Measurements from ENCODE around the gene PPP2R5A. TPM values are rescaled to one million over a fixed set of nuclear protein-coding genes. Genes with fewer than 3 reads are reported as not detected.

Gene PPP2R5A
- total RNA-seq, 1 donor from 2014 or later: 13.0 TPM

GRCh38 chr1:212397171-212397570 lies 112.0 kb downstream of the PPP2R5A start:
- DNase-seq (ENCODE audit: low read depth, low spot score): no peak
- Mint-ChIP-seq H3K27ac (ENCODE audit: unreplicated experiment) (no peak overlapping the region), H3K9me3 (peaks cover 11% of the 10 kb centered on the region), H3K27me3 (ENCODE audit: low read depth) (no peaks in the 10 kb centered on the region), H3K4me3 (no peak overlapping the region), H3K36me3 (ENCODE audit: low read depth) (peaks cover 54% of the 10 kb centered on the region), H3K4me1 (no peaks in the 10 kb centered on the region)
- no peak for TF ChIP-seq CTCF (conservative IDR thresholded peaks at IDR 0.05)

GRCh38 chr1:212401042-212401441 lies 115.8 kb downstream of the PPP2R5A start:
- Mint-ChIP-seq H3K4me1 (no peaks in the 10 kb centered on the region), H3K27ac (ENCODE audit: unreplicated experiment) (no peak overlapping the region), H3K36me3 (ENCODE audit: low read depth) (peaks cover 57% of the 10 kb centered on the region), H3K9me3 (peaks cover 9% of the 10 kb centered on the region), H3K4me3 (no peak overlapping the region), H3K27me3 (ENCODE audit: low read depth) (no peaks in the 10 kb centered on the region)
- no peak for DNase-seq (ENCODE audit: low read depth, low spot score)
- TF ChIP-seq CTCF (conservative IDR thresholded peaks at IDR 0.05): no peak

- no peak overlapping the region for H3K4me3 Mint-ChIP-seq
- H3K27ac Mint-ChIP-seq (ENCODE audit: unreplicated experiment): no peak overlapping the region
- peaks cover 4% of the 10 kb centered on the region for H3K9me3 Mint-ChIP-seq
- DNase-seq (ENCODE audit: low read depth, low spot score): no peak
- peaks cover 50% of the 10 kb centered on the region for H3K36me3 Mint-ChIP-seq (ENCODE audit: low read depth)
- TF ChIP-seq CTCF (conservative IDR thresholded peaks at IDR 0.05): no peak
- H3K4me1 Mint-ChIP-seq: no peaks in the 10 kb centered on the region
- no peaks in the 10 kb centered on the region for H3K27me3 Mint-ChIP-seq (ENCODE audit: low read depth)
These were observed 116.8 kb downstream of the PPP2R5A start for GRCh38 chr1:212401838-212402582.

- no peak overlapping the region for H3K27ac Mint-ChIP-seq (ENCODE audit: unreplicated experiment)
- no peaks in the 10 kb centered on the region for H3K4me1 Mint-ChIP-seq
- no peak for TF ChIP-seq CTCF (conservative IDR thresholded peaks at IDR 0.05)
- no peak for DNase-seq (ENCODE audit: low read depth, low spot score)
- no peaks in the 10 kb centered on the region for H3K27me3 Mint-ChIP-seq (ENCODE audit: low read depth)
- no peak overlapping the region for H3K4me3 Mint-ChIP-seq
- H3K9me3 Mint-ChIP-seq: peaks cover 2% of the 10 kb centered on the region
- peaks cover 46% of the 10 kb centered on the region for H3K36me3 Mint-ChIP-seq (ENCODE audit: low read depth)
These were observed 117.6 kb downstream of the PPP2R5A start for GRCh38 chr1:212402666-212403321.

- no peak for TF ChIP-seq CTCF (conservative IDR thresholded peaks at IDR 0.05)
- H3K36me3 Mint-ChIP-seq (ENCODE audit: low read depth): peaks cover 34% of the 10 kb centered on the region
- no peaks in the 10 kb centered on the region for H3K9me3 Mint-ChIP-seq
- no peak overlapping the region for H3K27ac Mint-ChIP-seq (ENCODE audit: unreplicated experiment)
- no peak for DNase-seq (ENCODE audit: low read depth, low spot score)
- H3K4me3 Mint-ChIP-seq: peak overlapping the region; percentile 12
- peaks cover 19% of the 10 kb centered on the region for H3K4me1 Mint-ChIP-seq
- no peaks in the 10 kb centered on the region for H3K27me3 Mint-ChIP-seq (ENCODE audit: low read depth)
These were observed 125.1 kb downstream of the PPP2R5A start for GRCh38 chr1:212410231-212410820.

Other genes starting within 250 kb of the PPP2R5A start
- 30.2 and 36.6 TPM in 2 replicates for gene INTS7, start 249.9 kb upstream of the PPP2R5A start, total RNA-seq
- 73.3 and 82.4 TPM in 2 replicates for gene DTL, start 249.7 kb upstream of the PPP2R5A start, total RNA-seq
- 27.2 and 28.3 TPM in 2 replicates for gene PACC1, start 129.5 kb downstream of the PPP2R5A start, total RNA-seq
- gene NENF, start 147.5 kb downstream of the PPP2R5A start, total RNA-seq: 40.4 and 41.5 TPM in 2 replicates